GM21390 (cell line): ENCODE measurements around the gene MVP.

Experiments used
- ATAC-seq: cut with Tn5 transposase; IDR thresholded peaks from one replicate; pipeline ENCODE4 v1.9.1; 2021; ENCODE audit not compliant: unreplicated experiment

Gene MVP

DNA sequence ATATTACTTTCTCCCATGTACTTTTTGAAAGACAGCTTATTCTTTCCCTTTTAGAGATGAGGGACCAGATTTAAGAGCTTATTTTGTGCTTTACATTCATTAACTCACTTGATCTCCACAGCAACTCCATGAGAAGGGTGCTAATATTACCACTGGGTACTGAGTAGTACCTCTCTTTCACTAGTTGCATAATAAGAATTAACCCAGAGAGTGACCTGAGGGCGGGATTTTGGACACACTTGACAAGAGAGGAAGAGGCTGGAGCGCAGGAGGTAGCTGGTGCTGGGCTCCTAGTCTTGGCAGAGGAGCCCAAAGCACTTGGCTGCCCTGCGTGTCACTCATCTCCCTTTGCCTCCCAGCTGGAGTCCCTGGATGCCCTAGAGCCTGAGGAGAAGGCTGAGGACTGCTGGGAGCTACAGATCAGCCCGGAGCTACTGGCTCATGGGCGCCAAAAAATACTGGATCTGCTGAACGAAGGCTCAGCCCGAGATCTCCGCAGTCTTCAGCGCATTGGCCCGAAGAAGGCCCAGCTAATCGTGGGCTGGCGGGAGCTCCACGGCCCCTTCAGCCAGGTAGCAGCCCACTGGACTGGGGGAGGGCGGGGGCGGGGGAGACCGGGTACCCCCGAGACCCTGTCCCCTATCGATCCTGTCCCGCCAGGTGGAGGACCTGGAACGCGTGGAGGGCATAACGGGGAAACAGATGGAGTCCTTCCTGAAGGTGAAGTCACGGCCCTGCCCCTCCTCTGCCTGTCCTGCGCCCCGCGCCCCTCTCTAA is 15.6 kb upstream of the MVP start:
- no peak for ATAC-seq

DNA sequence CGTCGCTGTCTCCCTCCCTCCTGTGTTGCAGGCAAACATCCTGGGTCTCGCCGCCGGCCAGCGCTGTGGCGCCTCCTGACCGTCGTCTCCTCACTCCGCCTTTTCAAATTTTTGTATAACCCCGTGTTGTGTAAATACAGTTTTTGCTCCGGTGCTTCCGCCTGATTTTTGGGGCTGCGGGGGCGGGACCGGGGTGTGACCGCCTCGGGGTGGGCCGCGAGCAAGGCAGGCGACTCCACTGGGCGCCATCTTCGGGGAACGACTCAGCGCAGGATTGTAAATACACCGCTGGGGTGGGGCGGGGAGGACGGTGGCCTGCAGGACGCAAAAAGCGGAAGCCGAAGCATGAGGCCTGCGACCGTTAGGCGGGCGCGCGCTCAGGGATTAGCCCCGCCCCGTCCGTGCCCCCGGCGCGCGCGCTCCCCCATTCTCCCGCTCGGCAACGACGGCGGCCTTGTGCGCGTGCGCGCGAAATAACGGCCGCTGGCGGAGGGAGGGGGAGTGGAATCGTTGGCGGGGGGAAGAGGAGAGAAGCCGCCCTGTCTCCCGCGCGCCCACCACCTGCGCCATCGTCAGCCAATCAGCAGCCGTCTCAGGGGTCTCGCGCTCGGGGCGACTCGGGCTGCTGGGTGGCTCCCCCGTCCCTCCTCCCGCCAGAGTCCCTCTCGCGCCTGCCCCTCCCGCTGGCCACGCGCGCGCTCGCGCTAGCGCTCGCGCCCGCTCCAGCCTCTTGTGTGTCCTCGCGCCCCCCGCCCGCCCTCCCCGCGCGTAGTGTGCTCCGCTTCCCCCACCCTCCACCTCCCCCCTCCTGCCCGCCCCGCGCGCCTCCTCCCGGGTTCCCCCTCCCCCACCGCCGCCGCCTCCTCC is 14.8 kb upstream of the MVP start:
- ATAC-seq, result peak; percentile 51

DNA sequence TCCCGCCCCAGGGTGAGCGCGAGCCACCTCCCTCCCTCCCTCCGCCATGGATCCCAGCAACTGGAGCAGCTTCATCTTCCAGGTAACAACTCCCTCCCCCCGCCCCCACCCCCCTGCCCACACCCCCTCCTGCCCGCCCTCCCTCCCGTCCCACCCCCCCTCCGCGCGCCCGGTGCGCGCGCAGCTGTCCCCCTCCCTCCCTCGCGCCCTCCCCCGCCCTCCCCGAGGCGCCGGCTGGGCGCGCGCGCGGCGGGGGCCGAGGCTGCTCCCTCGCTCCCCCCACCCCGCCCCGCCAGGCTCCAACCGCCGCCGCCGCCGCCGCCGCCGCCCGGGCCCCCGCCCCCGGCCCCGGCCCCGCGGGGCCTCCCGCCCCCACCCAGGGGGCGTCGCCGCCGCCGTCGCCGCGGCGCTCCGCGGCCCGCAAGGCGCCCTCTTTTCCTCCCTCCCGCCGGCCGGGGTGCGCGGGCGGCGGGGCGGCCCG is 14.1 kb upstream of the MVP start, which contains the start of gene MAZ:
Gene MAZ, plus strand, starts transcription at position 431 of the 481 bp plus-strand sequence. CDS start 173 bp downstream, outside the sequence.
- ATAC-seq, result no peak

DNA sequence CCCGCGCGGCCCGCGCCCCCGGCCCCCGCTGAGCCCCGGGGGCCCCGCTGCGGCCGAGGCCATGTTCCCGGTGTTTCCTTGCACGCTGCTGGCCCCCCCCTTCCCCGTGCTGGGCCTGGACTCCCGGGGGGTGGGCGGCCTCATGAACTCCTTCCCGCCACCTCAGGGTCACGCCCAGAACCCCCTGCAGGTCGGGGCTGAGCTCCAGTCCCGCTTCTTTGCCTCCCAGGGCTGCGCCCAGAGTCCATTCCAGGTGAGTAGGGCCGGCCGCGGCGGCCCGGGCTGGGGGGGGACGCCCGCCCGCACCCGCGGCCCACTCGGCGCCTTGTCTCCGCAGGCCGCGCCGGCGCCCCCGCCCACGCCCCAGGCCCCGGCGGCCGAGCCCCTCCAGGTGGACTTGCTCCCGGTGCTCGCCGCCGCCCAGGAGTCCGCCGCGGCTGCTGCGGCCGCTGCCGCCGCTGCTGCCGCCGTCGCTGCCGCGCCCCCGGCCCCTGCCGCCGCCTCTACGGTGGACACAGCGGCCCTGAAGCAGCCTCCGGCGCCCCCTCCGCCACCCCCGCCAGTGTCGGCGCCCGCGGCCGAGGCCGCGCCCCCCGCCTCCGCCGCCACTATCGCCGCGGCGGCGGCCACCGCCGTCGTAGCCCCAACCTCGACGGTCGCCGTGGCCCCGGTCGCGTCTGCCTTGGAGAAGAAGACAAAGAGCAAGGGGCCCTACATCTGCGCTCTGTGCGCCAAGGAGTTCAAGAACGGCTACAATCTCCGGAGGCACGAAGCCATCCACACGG is 13.4 kb upstream of the MVP start:
- no peak for ATAC-seq

DNA sequence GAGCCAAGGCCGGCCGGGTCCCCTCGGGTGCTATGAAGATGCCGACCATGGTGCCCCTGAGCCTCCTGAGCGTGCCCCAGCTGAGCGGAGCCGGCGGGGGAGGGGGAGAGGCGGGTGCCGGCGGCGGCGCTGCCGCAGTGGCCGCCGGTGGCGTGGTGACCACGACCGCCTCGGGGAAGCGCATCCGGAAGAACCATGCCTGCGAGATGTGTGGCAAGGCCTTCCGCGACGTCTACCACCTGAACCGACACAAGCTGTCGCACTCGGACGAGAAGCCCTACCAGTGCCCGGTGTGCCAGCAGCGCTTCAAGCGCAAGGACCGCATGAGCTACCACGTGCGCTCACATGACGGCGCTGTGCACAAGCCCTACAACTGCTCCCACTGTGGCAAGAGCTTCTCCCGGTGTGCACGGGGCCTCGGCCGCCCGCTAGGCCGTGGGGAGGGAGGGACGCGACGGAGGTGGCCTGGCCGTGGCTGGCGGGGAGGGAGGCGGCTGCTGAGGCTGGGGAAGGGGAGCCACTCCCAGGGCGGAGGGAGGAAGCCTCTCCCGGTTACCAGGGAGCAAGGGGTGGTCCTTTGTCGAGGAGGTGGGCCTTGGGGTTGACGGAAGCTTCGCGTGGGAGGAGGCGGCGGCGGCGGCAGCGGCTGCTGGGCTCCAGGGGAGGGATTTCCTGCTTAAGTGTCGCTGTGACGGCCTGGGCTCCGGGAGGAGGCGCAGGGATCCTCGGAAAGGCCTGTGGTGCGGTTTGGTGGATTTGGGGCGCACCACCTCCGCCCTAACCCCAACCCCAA is 12.6 kb upstream of the MVP start:
- ATAC-seq, result no peak

DNA sequence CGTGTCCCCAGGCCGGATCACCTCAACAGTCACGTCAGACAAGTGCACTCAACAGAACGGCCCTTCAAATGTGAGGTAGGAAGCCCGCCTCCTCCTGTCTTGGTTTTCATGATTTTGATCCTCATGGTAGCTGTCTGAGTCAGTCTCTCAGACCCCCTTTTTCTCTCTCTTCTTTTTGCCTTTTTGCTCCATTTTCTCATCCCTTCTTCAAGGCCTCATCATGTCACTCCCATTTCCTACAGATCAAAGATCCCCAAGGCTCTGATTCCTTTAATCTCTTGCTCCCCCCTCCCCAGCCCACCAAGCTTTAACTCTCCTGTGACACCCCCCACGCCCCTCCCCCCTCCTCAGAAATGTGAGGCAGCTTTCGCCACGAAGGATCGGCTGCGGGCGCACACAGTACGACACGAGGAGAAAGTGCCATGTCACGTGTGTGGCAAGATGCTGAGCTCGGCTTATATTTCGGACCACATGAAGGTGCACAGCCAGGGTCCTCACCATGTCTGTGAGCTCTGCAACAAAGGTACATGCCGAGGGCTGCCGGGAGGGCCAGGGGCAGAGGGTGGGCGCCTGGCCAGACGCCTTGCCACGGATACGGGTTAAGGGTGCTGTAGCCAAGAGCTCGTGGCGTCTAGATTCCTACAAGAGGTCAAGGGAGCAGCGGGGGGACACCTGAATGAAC is 11.9 kb upstream of the MVP start:
- ATAC-seq, result no peak

DNA sequence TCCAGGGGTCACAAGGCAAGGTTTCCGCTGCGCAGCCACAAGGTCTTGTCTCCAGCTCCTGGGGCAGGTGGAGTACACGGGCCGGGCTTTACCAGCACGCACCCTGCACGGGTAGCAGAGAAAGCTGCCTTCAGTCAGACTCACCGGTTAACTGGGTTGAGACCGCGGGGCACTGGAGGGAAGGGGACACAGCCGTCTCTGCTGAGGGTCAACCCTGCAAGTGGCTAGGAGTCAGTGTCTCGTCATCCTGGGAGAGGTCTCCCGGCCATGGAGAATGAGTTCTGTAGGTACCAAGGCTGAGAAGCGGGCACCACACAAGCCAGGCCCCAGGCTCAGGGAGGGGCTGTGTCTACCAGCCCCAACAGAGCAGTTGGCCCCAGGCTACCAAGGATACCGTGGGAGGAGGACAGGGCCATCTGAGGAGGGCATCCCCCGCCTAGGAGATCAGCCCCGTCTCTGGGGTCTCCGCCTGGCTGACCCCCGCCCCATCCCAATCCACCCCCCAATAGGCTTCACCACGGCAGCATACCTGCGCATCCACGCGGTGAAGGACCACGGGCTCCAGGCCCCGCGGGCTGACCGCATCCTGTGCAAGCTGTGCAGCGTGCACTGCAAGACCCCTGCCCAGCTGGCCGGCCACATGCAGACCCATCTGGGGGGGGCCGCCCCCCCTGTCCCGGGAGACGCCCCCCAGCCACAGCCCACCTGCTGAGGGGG is 11.1 kb upstream of the MVP start:
- no peak for ATAC-seq

DNA sequence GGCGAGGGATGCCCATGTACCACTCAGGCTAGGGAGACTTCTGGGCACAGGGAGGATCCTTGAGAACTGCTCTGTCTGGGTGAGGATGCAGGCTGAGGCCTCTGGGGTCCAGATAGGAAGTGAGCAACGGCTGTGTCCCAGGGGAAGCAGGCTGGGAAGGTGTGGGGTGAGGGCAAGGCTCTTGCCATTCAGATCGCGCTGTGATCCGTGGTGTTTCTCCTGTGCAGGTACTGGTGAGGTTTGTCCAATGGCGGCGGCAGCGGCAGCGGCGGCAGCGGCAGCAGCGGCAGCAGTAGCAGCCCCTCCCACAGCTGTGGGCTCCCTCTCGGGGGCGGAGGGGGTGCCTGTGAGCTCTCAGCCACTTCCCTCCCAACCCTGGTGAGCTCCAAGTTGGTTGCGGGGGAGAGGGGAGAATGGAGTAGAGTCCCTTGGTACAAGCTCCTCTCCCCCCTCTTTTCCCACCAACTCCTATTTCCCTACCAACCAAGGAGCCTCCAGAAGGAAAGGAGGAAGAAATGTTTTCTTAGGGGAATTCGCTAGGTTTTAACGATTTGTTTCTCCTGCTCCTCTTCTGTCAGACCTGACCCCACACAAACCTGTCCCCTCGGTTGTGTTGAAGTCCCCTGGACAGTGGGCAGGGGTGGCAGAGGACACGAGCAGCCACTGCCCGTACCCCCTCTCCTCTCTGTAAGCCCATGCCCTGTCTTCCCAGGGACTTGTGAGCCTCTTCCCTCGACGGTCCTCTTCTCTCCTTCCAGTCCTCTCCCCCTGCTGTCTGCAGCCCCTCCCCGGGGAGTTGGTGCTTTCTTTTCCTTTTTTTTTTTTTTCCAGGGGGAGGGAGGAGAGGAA is 10.2 kb upstream of the MVP start:
- no peak for ATAC-seq

DNA sequence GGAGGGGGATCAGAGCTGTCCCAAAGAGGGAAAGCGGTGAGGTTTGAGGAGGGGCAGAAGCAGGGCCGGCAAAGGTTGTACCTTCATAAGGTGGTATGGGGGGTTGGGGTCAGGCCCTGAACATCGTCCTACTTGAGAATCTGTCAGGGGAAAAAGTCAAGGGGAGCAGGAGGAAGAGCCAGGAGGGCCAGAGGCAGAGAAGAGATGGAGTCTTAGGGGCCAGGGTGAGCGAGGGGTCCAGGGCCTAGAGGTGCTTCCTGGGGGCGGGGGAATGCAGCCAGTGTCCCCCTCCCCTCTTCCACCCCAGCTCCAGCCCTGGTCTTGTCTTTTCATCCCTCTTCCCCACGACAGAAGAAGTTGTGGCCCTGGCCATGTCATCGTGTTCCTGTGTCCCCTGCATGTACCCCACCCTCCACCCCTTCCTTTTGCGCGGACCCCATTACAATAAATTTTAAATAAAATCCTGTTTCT is 9.5 kb upstream of the MVP start:
- no peak for ATAC-seq

DNA sequence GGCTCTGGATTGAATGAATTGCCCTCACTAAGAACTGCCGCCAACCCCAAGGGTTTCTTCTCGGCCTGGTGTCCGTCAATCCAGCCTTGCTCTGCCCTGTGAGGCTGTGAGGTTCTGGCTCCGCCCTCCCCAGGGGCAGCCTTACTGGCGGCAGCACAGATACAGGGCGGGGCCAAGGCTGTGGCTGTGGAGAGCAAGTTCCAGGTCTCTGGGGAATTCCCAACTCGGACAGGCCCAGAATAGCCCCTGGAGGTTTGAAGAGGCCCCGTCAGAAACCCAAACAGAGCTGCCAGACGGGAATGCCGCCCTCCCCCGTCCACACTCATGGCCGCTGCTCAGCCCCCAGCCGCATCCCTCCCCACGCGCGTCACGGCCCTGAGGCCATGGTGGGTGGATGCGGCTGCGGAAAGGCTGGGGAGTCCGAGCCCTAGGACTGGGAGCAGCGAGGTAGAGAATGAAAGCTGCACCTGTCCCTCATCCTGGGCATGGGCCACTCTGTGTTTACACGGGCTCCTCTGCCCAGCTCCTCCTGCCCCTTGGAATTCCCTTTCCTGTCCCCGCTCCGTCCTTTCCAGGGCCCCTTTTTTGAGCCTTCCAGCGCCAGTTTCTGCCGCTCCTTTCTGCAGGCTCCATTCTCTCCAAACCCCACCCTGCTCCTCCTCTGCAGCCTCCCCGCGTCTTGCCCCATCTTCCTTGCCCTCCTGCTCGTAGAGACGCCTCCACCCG is 8.9 kb upstream of the MVP start:
- ATAC-seq, result peak; percentile 36

DNA sequence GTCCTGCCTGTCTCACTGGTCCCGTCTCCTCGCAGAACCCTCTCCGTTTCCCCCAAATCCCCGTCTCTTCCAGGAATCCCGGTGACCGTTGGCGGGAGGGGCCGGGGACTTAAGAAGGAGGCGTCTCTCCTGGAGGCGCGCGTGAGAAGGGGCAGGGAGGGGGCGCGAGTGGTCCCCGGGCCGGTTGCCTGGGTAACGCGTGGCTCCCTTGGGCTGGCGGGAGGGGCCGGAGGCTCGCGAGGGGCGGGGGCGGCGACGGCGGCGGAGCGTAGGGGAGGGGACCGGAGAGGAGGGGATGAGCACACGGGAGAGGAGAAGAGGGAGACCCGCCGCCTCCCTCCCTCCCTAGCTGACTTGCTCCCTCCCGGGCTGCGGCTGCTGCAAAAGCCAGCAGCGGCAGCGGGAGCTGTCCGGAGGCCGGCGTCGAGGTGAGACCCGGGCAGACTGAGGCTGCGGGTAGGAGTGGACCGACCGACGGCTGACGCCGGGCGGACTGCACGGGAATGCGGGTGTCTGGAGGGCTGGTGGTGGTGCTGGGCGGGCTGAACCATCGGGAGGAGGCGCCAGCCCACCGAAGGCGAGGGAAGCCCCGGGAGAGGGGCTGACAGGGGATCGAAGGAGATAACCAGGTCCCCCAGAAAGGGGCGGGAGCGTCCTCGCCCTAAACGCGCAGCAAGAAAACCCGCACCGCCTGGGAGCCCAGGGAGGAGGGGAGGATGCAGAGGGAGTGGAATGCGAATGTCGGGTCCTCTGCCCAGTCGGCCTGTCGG is 8.2 kb upstream of the MVP start, which contains the start of gene PRRT2:
Gene PRRT2, plus strand, starts transcription at position 298 of the 770 bp plus-strand sequence. CDS start 862 bp downstream, outside the sequence.
- no peak for ATAC-seq

DNA sequence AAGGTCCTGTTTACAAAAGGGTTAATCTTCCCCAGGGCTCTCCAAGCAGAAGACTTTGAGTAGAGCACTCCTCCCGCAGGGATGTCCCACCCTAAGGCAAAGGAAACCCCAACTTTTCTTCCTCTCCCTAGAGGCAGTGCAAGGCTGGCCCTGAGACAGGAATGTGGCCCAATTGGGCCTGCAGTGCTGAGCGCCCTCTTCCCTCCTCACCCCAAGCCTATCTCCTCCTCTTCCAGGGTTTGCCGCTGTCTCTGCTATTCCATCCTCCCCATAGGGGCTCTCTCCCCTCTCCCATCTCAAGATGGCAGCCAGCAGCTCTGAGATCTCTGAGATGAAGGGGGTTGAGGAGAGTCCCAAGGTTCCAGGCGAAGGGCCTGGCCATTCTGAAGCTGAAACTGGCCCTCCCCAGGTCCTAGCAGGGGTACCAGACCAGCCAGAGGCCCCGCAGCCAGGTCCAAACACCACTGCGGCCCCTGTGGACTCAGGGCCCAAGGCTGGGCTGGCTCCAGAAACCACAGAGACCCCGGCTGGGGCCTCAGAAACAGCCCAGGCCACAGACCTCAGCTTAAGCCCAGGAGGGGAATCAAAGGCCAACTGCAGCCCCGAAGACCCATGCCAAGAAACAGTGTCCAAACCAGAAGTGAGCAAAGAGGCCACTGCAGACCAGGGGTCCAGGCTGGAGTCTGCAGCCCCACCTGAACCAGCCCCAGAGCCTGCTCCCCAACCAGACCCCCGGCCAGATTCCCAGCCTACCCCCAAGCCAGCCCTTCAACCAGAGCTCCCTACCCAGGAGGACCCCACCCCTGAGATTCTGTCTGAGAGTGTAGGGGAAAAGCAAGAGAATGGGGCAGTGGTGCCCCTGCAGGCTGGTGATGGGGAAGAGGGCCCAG is 7.3 kb upstream of the MVP start:
- ATAC-seq, result no peak

DNA sequence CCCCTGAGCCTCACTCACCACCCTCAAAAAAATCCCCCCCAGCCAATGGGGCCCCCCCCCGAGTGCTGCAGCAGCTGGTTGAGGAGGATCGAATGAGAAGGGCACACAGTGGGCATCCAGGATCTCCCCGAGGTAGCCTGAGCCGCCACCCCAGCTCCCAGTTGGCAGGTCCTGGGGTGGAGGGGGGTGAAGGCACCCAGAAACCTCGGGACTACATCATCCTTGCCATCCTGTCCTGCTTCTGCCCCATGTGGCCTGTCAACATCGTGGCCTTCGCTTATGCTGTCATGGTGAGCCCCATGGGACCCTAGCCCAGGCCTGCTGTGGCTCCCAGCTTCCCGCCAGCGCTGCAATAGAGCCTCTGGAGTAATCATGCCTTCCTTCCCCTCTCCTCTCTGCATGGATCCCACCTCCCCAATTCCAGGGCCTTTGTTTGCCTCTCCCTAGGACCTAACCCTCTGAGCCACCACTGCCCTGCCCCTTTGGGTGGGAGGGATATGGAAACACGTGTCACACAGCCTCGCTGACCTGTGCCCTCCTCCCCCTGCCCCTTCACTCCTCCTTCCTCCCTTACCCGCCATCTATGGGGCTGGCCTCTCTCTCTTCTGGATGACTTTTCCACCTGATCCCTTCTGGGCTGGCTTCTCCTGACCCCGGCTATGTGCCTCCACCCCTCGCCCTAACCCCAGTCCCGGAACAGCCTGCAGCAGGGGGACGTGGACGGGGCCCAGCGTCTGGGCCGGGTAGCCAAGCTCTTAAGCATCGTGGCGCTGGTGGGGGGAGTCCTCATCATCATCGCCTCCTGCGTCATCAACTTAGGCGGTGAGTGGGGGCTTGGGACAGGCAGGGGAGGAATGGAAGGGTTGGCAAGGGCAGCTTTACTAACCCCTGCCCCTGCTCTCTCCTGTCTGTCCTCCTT is 6.4 kb upstream of the MVP start:
- ATAC-seq, result no peak

DNA sequence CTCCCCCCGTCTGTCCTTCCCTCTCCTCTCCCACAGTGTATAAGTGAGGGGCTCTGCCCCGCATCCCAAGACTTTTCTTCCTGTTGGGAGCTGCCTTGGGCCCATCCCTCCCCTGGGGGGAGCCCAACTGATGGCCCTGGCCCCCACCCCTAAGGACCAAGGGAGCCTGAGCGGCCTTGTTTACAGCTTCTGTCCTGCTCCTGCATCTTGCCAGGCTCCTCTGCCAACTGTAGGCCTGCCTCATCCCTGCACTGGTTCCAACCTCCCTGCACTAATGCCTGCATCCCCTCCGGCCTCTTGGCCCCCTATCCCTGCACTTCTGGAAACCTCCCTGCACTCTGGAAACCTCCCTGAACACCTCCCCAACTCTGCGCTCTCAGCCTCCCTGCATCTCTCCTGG is 5.7 kb upstream of the MVP start:
- ATAC-seq, result no peak
